Anterior cingulate cortex (tissue), 58 donors: ENCODE measurements around the gene MAPRE2.
"Not testable (repeated sequence)": the region's sequence is repeated elsewhere in the genome, so short reads cannot be mapped to it uniquely, and the experiment has no call there.

ENCODE experiments used
- DNase-seq, 58 donors: peaks; one replicate each; lab custom pipeline; 2025; lab: John Stamatoyannopoulos, UW

MAPRE2 gene

DNA sequence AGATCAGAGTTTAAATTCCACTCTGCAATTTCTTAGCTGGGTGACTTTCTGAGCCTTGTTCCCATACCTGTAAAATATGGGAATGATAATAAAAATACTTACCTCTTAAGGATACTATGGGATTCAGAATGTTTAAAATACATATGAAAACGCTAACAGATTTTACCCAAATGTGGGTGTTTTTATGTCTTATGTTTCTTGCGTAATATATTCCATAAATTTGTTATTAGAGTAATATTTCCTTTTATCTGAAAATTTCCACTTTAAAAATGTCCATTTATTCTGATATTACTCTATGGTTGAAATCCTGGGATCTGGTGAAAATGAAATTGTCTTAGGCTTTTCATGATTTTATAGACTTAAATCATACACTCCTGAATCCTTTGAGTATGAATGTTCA, 45.5 kb downstream of the MAPRE2 start:
- DNase-seq, result no peak

DNA sequence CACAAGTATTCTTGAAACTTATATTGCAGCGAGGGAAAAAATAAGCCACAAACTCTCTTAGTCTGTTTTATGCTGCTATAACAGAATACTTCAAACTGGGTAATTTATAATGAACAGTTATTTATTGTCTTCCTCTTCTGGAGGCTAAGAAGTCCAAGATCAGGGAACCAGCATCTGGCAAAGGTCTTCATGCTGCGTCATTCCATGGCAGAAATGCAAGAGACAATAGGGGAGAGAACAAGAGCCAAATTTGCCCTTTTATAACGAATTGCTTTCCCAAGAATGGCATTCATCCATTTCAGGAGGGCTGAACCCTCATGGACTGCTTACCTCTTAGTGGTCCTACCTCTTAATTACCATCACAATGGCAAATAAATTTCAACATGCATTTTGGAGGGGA, 46.5 kb downstream of the MAPRE2 start:
- no peak for DNase-seq

DNA sequence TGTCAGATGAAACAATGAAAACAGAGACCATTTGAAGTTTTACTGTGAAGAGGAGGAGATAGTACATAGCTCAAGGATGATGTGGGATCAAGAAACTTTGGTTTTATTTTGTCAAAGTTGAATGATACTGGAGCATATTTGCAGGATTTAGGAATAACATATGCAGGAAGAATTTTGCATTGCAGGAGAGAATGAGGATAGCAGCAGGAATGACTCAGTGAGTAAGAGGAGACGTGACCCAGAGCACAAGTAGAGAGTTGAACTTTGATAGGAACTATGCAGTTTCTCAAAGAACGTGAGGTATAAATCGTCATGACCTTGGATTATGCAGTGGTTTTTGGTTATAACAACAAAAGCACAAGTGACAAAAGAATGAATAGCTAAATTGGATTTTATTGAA, 47.7 kb downstream of the MAPRE2 start:
- DNase-seq, result no peak

DNA sequence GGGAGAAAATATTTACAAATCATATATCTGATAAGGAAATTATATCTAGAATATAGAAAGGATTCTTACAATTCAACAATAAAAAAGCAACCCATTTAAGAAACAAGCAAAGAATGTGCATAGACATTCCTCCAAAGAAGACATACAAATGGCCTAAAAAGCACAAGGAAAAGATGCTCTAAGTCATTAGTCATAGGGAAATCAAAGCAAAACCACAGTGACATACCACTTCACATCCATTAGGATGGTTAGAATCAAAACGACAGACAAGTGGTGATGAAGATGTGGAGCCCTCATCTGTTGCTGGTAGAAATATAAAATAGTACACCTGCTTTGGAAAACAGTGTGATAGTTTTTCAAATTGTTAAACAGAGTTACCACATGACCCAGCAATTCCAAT, 48.2 kb downstream of the MAPRE2 start:
- DNase-seq, result no peak

DNA sequence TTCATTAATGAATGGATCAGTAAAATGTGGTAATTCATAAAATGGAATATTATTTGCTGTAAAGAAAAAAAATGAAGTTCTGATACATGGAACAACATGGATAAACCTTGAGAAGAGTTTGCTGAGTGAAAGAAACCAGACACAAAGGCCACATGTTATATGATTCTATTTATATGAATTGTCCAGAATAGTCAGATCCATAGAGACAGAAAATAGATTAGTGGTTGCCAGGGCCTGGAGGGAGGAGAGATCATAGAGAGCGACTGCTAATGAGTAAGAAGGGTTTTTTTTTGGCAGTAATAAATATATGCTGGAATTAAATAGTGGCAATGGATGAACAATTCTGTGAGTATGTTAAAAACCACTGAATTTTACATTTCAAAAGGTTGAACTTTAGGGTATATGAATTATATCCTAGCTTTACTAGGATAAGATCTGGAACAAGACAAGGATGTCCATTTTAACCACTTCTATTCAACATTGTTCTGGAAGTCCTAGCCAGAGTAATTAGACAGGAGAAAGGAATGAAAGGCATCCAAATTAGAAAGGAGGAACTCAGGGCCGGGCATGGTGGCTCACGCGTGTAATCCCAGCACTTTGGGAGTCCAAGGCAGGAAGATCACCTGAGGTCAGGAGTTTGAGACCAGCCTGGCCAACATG, 48.8 kb downstream of the MAPRE2 start:
- no peak for DNase-seq

DNA sequence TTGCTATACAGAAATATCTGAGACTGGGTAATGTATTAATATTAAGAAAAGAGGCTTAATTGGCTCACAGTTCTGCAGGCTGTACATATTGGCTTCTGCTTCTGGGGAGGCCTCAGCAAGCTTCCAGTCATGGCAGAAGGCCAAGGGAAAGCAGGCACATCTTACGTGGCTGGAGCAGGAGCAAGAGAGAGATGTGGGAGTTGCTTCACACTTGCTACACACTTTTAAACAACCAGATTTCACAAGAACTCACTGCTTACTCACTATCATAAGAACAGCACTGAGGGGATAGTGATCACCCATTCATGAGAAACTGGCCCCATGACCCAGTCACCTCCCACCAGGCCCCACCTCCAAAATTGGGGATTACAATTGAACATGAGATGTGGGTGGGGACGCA, 50.6 kb downstream of the MAPRE2 start:
- no peak for DNase-seq

DNA sequence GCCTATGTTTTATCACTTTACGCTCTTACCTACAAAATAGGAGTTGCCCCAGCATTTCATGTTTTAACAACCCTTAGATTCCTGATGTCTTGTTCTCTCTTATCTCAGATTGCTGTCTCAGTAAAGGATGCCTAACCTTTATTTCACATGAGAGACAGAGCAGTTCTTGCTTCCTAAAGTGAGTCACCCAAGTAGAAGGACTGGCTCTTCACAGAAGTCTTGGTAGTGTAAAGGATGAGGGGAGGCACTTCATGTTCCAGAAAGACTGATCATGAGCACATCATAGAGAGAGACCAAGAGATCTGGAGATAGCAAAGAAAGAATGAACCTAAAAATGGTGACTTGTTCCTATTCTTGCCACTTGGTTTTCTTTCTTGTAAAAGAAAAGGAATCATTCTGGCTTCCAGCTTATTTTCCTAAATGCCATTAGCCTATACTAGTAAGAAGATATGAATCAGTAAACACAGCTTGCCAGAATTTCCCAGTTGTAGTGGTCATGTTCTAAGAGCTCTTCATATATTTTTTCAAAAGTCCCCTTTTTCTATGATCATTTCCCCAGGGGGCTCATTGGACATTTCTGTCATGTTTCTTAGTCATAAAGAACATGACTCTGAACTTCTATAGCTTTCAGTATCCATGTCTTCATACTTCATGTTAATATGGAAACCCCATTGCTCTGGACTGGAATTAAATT, 54.9 kb downstream of the MAPRE2 start:
- DNase-seq, result no peak

DNA sequence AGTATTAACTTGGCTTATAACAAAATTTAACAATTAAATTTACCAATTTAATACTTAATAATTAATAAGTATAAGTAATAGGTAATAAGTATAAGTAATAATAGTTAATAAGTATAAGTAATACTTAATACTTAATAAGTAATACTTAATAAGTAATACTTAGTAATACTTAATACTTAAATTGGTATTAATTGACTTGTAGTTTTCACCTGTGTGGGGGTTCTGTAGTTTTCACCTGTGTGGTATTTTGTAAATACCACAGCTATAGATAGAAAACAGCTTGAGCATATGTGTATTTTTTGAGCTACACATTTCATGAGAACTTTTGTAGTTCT, 55.4 kb downstream of the MAPRE2 start:
- DNase-seq, result no peak

DNA sequence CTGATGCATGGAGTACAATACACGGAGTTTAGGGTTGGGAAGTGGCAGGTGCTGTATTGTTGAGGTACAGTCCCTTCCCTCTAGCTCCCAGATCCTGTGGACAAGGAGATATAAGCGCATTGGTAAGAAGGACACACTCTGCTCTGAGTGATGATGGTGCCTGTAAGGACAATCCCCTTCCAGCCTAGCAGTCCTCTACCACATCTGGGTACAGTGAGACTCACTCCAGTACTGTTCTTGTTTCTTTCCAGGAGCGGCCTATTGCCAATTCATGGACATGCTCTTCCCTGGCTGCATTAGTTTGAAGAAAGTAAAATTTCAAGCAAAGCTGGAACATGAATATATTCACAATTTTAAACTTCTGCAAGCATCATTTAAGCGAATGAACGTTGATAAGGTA, 56.0 kb downstream of the MAPRE2 start:
- DNase-seq, result no peak

DNA sequence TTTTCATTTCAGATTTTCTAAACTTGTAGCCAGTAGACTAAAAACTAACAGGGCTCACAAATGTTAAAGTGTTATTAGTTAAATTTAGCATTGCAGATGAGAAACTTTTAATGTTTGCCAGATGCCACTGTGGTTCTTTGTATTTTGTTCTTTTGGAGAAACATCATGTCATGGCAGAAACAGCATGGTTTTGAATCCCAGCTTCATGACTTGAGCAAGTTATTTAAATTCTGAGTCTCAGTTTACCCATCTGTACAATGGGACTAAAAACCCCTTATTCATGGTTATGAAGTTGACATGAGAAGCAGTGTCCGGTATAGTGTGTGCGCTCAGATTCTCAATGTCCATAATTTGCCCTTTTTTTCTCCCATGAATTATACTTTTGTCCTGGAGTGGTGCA, 56.5 kb downstream of the MAPRE2 start:
- DNase-seq, result no peak

DNA sequence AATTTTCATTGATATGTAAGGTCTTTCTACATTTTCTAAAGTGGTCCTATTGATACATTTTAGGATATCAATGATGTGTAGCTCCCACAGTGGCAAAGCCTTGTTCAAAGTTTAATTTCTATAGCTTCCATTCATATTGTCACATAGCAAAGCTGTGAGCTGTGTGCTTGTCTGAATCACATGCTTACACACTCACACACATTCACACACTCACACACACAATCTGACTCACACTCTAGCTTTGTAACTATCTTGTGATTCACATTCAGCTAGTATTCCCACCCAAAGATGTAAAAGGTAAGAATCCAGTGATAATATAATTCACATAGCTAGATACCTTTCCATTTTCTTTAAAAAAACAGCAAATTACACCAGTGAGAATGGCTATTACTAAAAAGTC, 58.7 kb downstream of the MAPRE2 start:
- DNase-seq, result no peak

DNA sequence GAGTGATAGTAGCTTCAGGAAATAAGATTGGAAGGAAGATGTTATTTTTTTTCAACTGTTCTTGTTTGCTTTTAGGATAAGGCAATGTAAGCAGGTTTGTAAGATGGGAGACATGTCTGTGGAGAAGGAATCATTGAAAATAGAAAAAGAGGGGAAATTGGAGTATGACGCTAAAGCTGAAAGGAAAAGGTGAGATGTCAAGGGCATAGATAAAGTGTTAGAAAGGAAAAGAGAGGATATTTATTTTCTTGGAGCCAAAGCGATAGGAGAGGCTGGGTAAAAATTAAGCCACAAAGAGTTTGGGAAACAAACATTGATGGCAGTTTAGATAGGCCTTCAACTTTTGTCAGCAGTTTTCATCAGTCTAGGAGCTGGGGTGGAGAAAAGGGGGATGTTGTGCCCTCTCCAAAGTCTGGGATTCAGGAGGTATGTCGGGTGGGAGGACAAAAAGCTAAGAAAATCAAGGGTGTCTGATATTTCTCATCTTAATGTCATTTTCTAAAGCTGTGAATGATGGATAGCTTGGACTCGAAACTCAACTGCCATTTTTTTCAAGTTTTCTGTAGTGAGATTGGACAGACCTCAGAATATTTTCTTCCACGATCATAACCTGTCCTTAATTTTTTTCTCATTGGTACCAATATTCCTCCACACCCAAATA, 63.3 kb downstream of the MAPRE2 start:
- DNase-seq, result no peak

DNA sequence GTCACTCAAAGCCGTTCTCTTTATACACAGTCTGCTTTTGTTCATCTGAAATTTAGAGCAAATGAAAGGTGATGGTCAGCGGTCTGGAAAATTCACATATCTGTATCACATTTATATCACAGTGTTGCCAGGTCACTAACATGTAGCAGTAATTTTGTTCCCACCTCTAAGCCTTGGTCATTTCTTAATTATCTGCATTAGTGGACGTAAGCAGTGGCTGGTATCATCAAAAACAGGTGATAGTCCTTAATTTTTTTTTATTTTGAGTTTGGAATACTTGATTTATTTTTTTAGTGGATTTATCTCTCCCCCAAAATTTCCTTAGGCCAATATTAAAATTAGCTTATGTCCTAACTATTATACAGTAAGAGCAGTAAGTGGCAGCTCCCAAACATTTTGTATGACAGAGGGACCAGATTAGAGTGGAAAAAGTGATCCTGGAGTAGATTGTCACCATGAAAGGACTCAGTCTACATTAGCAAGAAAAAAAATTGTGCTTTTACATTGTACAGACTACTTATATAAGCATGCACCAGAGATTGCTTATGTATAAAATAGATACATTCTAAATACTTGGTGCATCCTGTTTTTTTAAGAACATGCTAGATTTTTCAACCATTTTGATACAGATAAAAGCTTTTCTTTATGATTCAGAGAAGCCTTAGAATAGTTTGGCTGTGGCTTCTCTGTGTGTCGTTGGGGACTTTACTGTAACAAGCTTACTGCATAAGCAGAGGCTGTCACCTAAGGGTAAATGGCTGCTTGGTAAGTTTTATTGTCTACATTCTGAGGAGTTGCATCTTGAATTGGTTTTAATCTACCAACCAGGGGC, 65.0 kb downstream of the MAPRE2 start:
- DNase-seq, result no peak

DNA sequence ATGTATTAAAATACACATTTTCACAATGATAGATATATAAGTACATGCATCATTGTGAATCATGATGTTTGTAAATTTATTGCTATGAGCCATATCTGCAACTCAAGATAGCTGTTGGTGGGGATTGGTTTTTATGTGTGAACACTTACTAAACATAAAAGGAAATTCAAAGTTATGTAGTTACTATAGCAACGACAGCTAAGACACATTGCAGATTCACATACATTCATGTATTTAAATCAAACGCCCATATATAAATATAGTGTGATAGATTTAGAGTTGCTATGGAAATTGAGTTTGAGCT, 65.6 kb downstream of the MAPRE2 start:
- DNase-seq, result no peak

DNA sequence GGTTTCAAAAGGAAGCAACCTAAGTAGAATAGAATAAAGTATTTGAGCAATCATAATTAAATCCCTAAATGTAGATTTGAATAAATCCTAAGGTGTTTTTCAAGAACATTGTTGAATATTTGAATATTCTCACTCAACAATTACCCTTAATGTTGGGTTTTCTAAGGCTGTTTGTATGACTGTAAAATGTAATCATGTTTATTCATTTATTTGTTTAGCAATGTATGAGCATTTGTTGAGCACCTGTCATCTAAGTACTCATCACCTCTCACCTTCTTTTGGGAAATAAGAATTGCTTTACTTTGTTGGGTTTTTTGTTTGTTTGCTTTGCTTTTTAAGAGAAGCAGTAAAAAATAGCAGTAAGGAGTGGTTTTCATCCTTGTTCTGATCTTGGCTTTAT, 66.0 kb downstream of the MAPRE2 start:
- no peak for DNase-seq

DNA sequence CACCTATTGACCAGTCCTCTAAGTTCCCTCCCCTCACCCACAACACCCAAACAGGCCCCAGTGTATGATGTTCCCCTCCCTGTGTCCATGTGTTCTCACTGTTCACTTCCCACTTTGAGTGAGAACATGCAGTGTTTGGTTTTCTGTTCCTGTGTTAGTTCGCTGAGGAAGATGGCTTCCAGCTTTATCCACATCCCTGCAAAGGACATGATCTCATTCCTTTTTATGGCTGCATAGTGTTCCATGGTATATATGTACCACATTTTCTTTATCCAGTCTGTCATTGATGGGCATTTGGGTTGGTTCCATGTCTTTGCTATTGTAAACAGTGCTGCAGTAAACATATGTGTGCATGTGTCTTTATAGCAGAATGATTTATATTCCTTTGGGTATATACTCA, 66.9 kb downstream of the MAPRE2 start:
- not testable (repeated sequence) for DNase-seq

DNA sequence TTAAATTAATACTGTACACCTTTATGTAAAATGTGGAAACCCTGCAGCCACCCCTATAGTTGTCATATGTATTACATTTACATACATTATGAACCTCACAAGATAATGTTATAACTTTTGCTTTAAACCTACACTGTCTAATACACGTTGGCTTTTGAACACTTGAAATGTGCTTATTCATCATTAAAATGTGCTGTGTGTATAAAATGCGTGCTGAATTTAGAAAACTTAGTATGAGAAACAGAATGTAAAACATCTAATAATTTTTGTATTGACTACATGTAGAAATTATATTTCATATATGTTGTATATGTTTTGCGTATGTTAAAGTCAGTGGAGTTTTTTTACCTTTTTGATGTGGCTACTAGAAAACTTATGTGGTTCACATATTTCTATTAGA, 68.8 kb downstream of the MAPRE2 start:
- DNase-seq, result no peak

DNA sequence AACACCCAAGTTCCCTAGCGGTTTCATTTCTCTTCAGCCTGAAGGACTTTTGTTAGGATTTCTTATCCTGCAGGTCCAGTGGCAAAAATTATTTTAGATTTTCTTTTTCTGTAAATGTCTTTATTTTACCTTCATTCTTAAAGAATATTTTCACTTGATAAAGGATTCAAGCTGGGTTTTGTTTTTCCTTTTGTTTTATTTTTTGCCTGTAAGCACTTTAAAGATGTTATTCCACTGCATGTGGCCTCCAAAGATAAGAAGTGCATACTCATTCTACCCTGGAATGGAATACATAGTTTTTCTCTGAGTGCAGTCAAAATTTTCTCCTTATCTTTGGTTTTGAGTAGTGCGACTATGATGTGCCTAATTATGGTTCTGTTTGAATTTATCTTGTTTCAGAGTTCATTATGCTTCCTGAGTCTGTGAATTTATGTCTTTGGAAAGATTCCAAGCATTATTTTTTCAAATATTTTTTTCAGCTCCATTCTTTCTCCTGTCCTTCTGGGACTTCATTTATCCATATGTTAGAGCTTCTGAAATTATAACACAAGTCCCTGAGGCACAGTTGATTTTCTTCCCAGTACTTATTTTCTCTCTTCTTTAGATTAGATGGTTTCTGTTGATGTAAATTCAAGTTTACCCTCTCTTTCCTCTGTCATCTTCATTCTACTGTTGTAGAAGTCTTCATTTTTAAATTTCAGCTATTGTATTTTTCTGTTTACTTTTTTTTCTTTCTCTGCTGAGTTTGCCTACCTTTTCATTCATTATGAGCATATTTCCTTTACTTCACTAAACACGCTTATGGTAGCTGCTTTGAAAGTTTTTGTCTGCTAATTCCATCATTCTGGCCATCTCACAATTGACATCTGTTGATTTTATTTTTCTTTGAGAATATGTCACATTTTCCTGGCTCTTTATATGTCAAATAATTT, 69.6 kb downstream of the MAPRE2 start:
- DNase-seq, result no peak

DNA sequence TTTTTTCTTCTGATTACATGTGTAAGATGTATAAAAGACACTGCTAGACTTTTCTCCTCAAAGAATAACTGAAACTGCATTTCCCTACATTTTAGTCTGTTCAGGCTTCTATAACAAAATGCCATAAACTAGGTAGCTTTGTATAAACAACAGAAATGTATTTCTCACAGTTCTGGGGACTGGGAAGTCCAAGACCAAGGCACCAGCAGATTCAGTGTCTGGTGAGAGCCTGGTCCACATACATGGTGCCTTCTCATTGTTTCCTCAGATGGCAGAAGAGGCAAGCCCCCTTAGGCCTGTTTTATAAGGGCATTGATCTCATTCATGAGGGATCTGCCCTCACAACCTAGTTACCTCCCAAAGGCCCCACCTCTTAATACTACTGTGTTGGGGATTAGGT, 71.5 kb downstream of the MAPRE2 start:
- no peak for DNase-seq

DNA sequence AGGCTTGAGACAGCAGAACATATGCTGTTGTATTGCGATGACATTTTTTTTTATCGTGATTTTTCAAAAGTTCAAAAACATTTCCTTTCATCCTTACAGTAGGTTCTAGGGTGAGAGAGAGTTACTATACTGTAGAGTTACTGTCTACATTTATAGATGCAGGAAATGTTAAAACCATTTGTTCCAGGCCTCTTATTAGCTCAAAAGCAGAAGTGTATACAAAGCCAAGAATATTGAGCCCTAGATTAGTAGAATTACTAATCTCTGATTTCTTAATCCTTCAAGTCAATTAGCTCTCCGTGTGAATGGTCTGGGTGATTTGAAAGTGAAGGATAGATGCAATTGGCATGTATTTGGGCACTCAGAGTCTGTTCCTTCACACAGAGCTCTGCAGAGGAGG, 73.1 kb downstream of the MAPRE2 start:
- DNase-seq, result no peak
